HAP-1 (cell line): ENCODE measurements around the gene MAGI1.
"Not testable (repeated sequence)": the region's sequence is repeated elsewhere in the genome, so short reads cannot be mapped to it uniquely, and the experiment has no call there.

ENCODE experiments used
- DNase-seq, 2 experiments: peaks; one replicate each; pipeline ENCODE4 v3.0.0-alpha.2; 2016 to 2020; ENCODE audit warnings: low spot score in 2 of 2
- H3K27me3 ChIP-seq: fragments of 250-450 bp; sonication (Bioruptor Pico); 2 replicates; pipeline ENCODE4 v1.5.1; 2020; ENCODE audit warnings: low read depth, mild to moderate bottlenecking, moderate library complexity
- H3K36me3 ChIP-seq: fragments of 250-450 bp; sonication (Bioruptor Pico); replicated peaks from 2 replicates; pipeline ENCODE4 v1.5.1; 2020; ENCODE audit warnings: mild to moderate bottlenecking
- H3K4me1 ChIP-seq: fragments of 250-450 bp; sonication (Bioruptor Pico); 2 replicates; pipeline ENCODE4 v1.5.1; 2020; ENCODE audit warnings: mild to moderate bottlenecking
- H3K4me3 ChIP-seq: fragments of 250-450 bp; sonication (Bioruptor Pico); 2 replicates; pipeline ENCODE4 v1.5.1; 2020; ENCODE audit warnings: mild to moderate bottlenecking, moderate library complexity
- H3K9me3 ChIP-seq: fragments of 250-450 bp; sonication (Bioruptor Pico); 2 replicates; pipeline ENCODE4 v1.5.1; 2020; ENCODE audit warnings: mild to moderate bottlenecking, moderate library complexity
- in situ Hi-C: fragments of 300-500 bp; cut with MboI; formaldehyde crosslinking; loops from 3 replicates; pipeline ENCODE4 v1.14.3; 2020; ENCODE audit warnings: low sequenced_read_pairs, inconsistent platforms, mixed read lengths

MAGI1 gene

DNA sequence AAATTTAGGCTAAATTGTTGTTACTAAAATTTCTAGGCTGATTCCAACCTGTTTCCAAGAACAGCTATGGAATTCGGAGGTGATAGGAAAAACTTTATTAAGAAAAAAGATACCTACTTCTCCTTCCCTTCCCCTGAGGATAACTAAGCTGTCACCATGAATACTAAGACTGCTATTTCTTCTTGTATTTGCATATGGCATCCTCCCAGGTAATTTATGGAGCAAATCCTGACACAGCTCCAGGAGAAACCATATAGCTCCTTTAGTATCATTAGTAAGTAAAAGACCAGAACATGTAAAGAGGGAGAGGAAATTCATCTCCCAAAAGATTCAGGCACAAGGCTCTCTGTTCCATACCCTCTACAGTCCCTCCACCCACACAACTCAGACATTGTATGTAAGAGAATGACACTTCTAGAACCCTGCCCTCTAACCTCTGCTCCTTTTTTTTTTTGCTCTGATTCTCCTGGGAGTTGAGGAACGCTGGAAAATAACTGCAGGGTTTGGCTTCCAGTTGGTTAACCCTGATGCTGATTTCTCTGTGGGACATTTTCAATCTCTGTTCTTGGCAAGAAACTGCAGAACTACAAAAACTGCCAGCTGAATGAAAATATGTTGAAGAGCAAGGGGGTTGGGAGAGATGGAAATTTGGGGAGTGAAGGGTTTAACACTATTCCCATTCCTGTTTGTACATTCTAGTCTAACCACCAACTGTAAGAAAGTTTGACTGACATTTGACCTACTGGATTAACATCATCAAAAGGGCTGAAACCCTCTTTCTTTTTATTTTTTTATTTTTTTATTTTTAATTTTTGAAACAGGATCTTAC, 14.2 kb upstream of the MAGI1 start:
- Histone ChIP-seq H3K9me3 (no peaks in the 10 kb centered on the region), H3K36me3 (no peaks in the 10 kb centered on the region), H3K4me1 (peaks cover 2% of the 10 kb centered on the region; the same call in 1 of the 2 replicates), H3K27me3 (0 out of 2 replicates have a peak, but pooled peaks cover 2% of the 10 kb centered on the region), H3K4me3 (no peak overlapping the region)
- in situ Hi-C loops: no loop called here
- no peak for DNase-seq

DNA sequence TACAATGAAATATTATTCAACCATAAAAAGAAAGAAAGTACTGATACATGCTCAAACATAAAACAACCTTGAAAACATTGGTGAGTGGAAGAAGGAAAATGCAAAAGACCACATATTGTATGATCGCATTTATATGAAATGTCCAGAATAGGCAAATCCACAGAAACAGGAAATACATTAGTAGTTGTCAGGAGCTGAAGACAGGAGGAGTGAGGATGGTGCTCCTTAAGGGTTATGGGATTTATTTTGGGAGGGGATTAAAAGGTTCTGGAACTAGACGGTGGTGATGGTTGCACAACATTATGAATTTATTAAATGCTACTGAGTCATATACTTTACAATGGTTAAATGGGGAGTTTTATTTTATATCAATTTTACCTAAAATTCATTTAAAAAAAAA, 12.1 kb upstream of the MAGI1 start:
- Histone ChIP-seq H3K9me3 (no peaks in the 10 kb centered on the region), H3K27me3 (no peaks in the 10 kb centered on the region), H3K4me3 (no peak overlapping the region), H3K4me1 (peaks cover 2% of the 10 kb centered on the region; the same call in 1 of the 2 replicates), H3K36me3 (no peaks in the 10 kb centered on the region)
- no peak for DNase-seq
- in situ Hi-C loops: no loop called here

GRCh38 chr3:66048051-66048395, 9.3 kb upstream of the MAGI1 start:
- in situ Hi-C loops: no loop called here

DNA sequence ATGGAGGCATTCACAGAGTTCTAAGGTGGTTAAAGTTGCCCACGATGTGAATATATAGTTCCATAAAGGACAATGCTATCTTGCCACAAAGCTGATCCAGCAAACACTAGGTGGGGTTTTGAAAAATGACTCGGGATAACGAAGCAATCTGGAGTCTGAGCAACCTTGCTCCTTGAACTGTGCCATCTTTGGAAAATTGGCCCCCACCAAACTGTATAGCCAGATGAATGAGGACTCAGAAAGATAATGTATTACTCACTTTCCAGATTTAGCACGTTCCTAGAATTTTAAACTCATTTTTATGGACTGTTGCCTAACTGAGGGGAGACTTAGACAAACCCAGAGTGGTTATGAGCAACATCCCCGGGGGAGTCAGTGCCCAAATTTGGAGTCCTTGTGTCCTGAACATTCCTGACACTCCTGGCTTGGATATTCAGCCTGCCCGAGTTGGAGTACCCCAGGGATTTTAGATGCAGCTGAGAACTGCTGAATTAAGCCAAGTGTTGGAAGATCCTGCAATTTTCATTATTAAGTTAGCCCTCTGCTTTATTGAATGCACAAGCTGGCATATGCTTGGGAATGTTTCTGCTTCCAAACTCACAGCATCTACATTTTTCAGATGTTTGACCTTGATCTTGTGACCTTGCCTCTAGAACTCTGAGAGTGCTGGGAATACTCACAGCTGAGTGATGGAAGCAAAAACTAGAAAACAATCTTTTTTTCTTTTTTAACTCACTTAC, 8.8 kb upstream of the MAGI1 start:
- Histone ChIP-seq H3K27me3 (peaks cover 6% of the 10 kb centered on the region; the same call in 1 of the 2 replicates), H3K36me3 (no peaks in the 10 kb centered on the region), H3K4me1 (peaks cover 2% of the 10 kb centered on the region; the same call in 1 of the 2 replicates), H3K9me3 (no peaks in the 10 kb centered on the region), H3K4me3 (no peak overlapping the region)
- DNase-seq: no peak
- in situ Hi-C loops: no loop called here

More at GRCh38 chr3:66048051-66048395, 9.3 kb upstream of the MAGI1 start:
- peaks cover 1% of the 10 kb centered on the region; the same call in 1 of the 2 replicates for H3K27me3 ChIP-seq
- H3K4me3 ChIP-seq: no peak overlapping the region
- peaks cover 2% of the 10 kb centered on the region; the same call in 1 of the 2 replicates for H3K4me1 ChIP-seq
- no peaks in the 10 kb centered on the region for H3K9me3 ChIP-seq
- no peaks in the 10 kb centered on the region for H3K36me3 ChIP-seq
- DNase-seq: no peak

DNA sequence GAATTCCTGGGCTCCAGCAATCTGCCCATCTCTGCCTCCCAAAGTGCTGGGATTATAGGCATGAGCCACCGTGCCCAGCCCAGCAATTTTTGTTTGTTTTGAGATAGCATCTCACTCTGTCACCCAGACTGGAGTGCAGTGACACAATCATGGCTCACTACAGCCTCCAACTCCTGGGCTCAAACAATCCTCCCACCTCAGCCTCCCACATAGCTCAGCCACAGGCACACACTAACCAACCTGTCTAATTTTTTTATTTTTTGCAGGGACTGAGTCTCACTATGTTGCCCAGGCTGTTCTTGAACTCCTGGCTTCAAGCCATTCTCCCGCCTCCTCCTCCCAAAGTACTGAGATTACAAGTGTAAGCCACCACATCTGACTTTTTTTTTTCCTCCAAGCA, 7.6 kb upstream of the MAGI1 start:
- H3K27me3 ChIP-seq, in situ Hi-C loops, H3K4me1 ChIP-seq, H3K36me3 ChIP-seq, H3K9me3 ChIP-seq, DNase-seq, H3K4me3 ChIP-seq: not testable (repeated sequence)

- no peak overlapping the region for H3K4me3 ChIP-seq
- no peaks in the 10 kb centered on the region; the same call in none of the 2 replicates for H3K4me1 ChIP-seq
- in situ Hi-C loops: no loop called here
- no peaks in the 10 kb centered on the region for H3K36me3 ChIP-seq
- peaks cover 6% of the 10 kb centered on the region; the same call in 1 of the 2 replicates for H3K27me3 ChIP-seq
- DNase-seq: no peak
- no peaks in the 10 kb centered on the region for H3K9me3 ChIP-seq
Measured at GRCh38 chr3:66041828-66042227, 3.1 kb upstream of the MAGI1 start.

DNA sequence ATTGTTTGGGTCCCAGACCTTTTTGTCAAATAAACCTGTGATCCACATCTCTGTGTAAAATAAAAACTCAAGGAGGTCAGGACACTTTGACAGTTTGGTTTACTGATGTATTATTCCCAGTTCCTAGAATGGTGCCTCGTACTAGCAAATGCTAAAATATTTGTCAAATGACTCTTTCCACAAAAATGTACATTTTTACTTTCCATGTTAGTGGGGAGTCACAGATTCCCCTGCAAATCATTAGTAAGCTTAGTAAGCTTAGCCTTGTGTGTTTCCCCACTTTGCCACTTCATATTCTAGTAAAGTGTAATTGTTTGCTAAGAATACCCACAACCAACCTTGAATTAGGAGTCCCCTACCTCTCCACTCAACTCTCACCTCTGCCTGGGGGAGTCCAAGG, 2.4 kb upstream of the MAGI1 start:
- H3K4me1 ChIP-seq: peaks cover 6% of the 10 kb centered on the region
- no peak for DNase-seq
- H3K27me3 ChIP-seq: peaks cover 6% of the 10 kb centered on the region; the same call in 1 of the 2 replicates
- H3K4me3 ChIP-seq: no peak overlapping the region
- H3K9me3 ChIP-seq: no peaks in the 10 kb centered on the region
- in situ Hi-C loops: no loop called here
- H3K36me3 ChIP-seq: no peaks in the 10 kb centered on the region

DNA sequence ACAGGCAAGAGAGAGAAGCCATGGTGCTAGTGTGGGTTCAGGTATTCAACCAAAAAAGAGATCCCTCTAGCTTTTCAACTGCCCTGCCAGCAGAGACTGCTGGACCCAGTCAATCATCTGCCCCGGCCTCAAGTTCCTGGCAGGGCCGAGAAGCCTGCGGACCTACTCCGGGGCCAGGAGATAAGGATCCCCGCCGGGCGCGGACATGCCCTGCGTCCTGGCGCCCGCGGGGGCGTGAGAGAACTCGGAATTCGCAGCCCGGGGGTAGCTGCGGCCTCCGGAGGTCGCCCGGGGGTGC, 821 bp upstream of the MAGI1 start:
- peak overlapping the region; percentile 89 for H3K4me3 ChIP-seq

DNA sequence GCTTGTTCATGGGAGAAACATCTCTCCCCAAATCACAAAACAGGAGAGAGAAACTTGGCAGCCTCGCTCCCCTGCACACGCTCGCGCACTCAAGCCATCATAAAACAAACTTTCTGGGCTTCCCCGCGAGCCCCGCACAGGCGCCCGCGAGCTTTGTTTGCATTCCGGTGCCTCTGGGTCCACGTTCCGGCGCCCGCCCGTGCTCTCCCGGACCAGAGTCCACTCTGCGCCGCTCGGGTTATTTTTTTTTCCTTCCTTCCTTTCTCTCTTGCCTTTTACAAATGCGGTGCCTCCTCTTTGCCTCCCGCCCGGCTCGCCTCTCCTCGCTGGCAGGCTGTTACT, 363 bp downstream of the MAGI1 start:
- Histone ChIP-seq H3K4me3 (peak overlapping the region; percentile 89), H3K4me1 (peaks cover 10% of the 10 kb centered on the region), H3K27me3 (peaks cover 6% of the 10 kb centered on the region; the same call in 1 of the 2 replicates), H3K36me3 (no peaks in the 10 kb centered on the region), H3K9me3 (no peaks in the 10 kb centered on the region)
- in situ Hi-C loops: no loop called here
- no peak for DNase-seq

More for the DNA sequence above, 821 bp upstream of the MAGI1 start:
- DNase-seq: peak; percentile 12 to 44
- in situ Hi-C loops: no loop called here
- H3K9me3 ChIP-seq: no peaks in the 10 kb centered on the region
- H3K27me3 ChIP-seq: peaks cover 6% of the 10 kb centered on the region; the same call in 1 of the 2 replicates
- no peaks in the 10 kb centered on the region for H3K36me3 ChIP-seq
- H3K4me1 ChIP-seq: peaks cover 10% of the 10 kb centered on the region

- Histone ChIP-seq H3K4me1 (peaks cover 10% of the 10 kb centered on the region), H3K27me3 (peaks cover 4% of the 10 kb centered on the region; the same call in 1 of the 2 replicates), H3K9me3 (no peaks in the 10 kb centered on the region), H3K36me3 (no peaks in the 10 kb centered on the region), H3K4me3 (peak overlapping the region; percentile 89)
- in situ Hi-C loops: no loop called here
- DNase-seq: peak in 1 of 2 experiments; percentile 38
Measured at GRCh38 chr3:66037986-66038369, 740 bp downstream of the MAGI1 start.

- Histone ChIP-seq H3K4me1 (peaks cover 10% of the 10 kb centered on the region), H3K27me3 (no peaks in the 10 kb centered on the region), H3K4me3 (peak overlapping the region; percentile 89), H3K9me3 (no peaks in the 10 kb centered on the region), H3K36me3 (no peaks in the 10 kb centered on the region)
- in situ Hi-C loops: no loop called here
- peak; percentile 32 to 67 for DNase-seq
Measured at GRCh38 chr3:66037330-66037985, 1.3 kb downstream of the MAGI1 start.

DNA sequence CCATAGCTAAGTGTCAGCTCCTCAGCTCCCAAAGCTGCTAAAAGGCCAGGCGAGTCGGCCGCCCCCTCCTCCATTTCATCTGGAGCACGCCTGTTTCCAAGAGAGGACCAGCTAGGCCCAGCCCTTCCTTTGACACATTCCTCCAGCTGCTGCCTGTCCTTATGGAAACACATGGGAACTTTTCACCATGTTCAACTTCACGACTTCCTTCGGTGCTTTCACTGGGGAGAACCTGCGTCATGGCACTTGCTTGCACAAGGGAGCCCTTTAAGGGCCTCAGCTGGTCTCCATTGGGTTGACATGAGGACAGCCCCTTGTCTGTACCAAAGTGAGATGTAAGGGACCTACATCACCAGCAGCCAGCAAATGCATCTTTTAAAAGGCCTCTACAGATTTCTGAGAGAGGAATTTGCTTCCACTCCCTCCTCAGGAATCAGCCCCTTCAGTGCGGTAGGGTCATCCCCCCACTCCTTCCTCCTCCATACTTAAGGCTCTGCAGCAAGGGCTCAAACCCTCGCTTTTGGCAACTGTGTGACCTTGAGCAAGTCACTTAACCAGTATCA, 2.1 kb downstream of the MAGI1 start:
- no peaks in the 10 kb centered on the region for H3K27me3 ChIP-seq
- H3K9me3 ChIP-seq: no peaks in the 10 kb centered on the region
- in situ Hi-C loops: no loop called here
- H3K36me3 ChIP-seq: no peaks in the 10 kb centered on the region
- peaks cover 10% of the 10 kb centered on the region for H3K4me1 ChIP-seq
- DNase-seq: peak in 1 of 2 experiments; percentile 12
- peak overlapping the region; percentile 89 for H3K4me3 ChIP-seq

DNA sequence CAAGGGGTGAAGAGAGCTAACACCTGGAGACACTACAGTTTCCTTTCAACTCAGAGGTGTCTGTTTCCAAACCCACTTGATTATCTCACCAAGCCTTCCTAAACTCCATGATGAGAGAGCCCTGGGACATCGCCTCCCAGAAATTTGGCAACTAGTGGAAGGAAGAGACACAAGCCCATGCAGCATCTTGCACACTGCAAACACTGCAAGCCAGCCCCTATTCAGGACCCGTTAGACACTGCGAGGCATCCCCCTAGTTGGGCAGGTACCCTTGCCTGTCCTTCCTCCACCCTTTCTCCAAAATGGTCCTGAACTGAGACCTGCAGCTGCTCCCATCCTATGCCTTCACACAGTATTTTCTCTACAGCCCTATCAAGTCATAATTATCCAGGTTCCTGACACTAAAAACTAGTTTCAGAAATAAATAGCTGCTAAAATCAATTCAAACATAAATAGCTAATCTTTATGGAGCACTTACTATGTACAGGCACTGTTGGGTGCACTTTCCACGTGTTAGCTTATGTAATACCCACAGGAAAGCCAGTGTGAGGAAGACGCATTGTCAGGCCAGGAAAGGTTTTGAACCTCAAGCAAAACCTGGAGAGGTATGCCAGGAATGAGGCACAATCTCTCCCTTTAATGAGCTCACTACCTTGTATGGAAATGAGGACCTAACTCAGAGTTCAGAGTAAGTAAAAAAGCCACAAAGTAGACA, 2.8 kb downstream of the MAGI1 start:
- Histone ChIP-seq H3K27me3 (no peaks in the 10 kb centered on the region), H3K4me3 (peak overlapping the region; percentile 89; the same call in 1 of the 2 replicates), H3K9me3 (no peaks in the 10 kb centered on the region), H3K4me1 (peaks cover 10% of the 10 kb centered on the region), H3K36me3 (no peaks in the 10 kb centered on the region)
- in situ Hi-C loops: no loop called here
- no peak for DNase-seq
